ENCODE results near the gene CERS6.

DNA sequence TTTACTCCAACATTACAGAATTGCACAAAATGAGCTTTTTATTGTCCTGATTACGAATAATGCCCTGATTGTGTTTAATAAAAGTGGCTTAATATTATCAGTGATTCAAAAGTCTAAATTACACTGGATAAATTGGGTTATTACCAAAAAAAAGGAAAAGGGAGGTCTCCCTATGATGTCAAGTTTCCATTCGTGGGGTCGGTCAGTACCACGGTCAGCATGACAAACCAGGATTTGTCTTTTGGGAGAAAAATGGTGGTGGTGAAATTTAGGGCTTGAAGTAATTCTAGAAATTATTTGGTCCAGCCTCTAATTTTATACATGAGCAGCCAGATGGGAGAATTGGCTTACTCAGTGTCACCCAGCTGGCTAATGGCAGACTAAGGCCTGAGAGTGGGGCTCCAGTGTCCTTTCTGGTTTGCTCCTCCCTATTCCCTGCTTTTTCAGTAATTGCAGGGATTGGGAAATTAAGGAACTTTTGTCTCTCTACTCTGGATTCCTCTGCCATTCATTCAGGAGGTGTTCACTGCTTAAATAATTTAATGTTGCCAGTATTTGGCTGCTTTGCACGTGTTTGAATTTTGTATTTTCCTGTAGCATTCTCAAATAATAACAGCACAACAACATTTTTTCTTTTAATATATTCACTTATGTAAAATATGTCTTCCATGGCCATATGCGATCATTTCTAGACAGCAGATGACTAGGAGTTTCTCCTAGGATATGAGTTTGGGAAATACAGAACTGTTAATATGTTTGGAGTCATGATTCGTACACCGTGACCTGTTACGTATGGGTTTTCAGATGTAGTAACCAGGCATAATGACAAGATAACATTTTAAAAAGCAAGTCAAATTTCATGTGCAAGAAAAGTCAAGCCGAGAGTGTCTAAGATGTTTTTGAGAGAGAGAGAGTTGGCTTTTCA, 217.5 kb downstream of the CERS6 start:
- no peak for TF ChIP-seq CTCF (IDR thresholded peaks at IDR 0.05)
- no peak for TF ChIP-seq POLR2AphosphoS5 (IDR thresholded peaks at IDR 0.05; ENCODE audit: insufficient read depth in 1 of 2, low read depth in 1 of 2)
